GM20000 (cell line): ENCODE data around the gene ZDHHC3.

ENCODE experiments used
- DNase-seq: peaks from one replicate; pipeline ENCODE4 v3.0.0; 2012; ENCODE audit warnings: low spot score
- CTCF ChIP-seq: IDR thresholded peaks from 2 replicates; pipeline ENCODE4 v1.5.1; 2012; ENCODE audit warnings: mild to moderate bottlenecking, control low read depth; ENCODE audit errors: extremely low read depth, missing control alignments

Gene ZDHHC3

GRCh38 chr3:45003859-45004258 lies 27.9 kb upstream of the ZDHHC3 start:
- TF ChIP-seq CTCF: no peak
- DNase-seq: no peak

GRCh38 chr3:45003406-45003805 lies 27.4 kb upstream of the ZDHHC3 start:
- no peak for DNase-seq
- TF ChIP-seq CTCF: no peak

GRCh38 chr3:45002720-45003119 lies 26.7 kb upstream of the ZDHHC3 start:
- no peak for DNase-seq
- no peak for TF ChIP-seq CTCF

GRCh38 chr3:45002139-45002660 lies 26.2 kb upstream of the ZDHHC3 start:
- no peak for TF ChIP-seq CTCF

GRCh38 chr3:45001738-45002137 lies 25.8 kb upstream of the ZDHHC3 start:
- no peak for DNase-seq
- TF ChIP-seq CTCF: no peak

More at GRCh38 chr3:45002139-45002660, 26.2 kb upstream of the ZDHHC3 start:
- no peak for DNase-seq

GRCh38 chr3:45000823-45001222 lies 24.8 kb upstream of the ZDHHC3 start:
- TF ChIP-seq CTCF: no peak
- no peak for DNase-seq

- no peak for DNase-seq
- no peak for TF ChIP-seq CTCF
These were observed 23.8 kb upstream of the ZDHHC3 start for GRCh38 chr3:44999782-45000181.
